Fibroblast of the aortic adventitia (primary cell): ENCODE data around the gene SHANK1. TPM values are rescaled to one million over a fixed set of nuclear protein-coding genes. Genes with fewer than 3 reads are reported as not detected.

Experiments used
- DNase-seq: peaks from one replicate; pipeline ENCODE4 v3.0.0-alpha.2; 2010; ENCODE audit warnings: low read depth
- H3K4me3 ChIP-seq: 2 replicates; pipeline ENCODE4 v1.5.1; 2011; ENCODE audit warnings: low read depth, mild to moderate bottlenecking, control low read depth, low read length, moderate library complexity
- total RNA-seq: library from RNA; depleted of rRNA; stranded (reverse); fragments of >200 nt; gene quantifications from 2 replicates; pipeline ENCODE4 v1.2.3, GENCODE V29; 2012; ENCODE audit warnings: low replicate concordance
- TF ChIP-seq, protein P1 (sequence below): IDR thresholded peaks from 2 replicates; pipeline ENCODE4 v1.5.1; 2011; ENCODE audit warnings: mild to moderate bottlenecking, low read length, control low read depth, inconsistent platforms; ENCODE audit not compliant: insufficient read depth

SHANK1 gene
- total RNA-seq, 1 donor, result 4.2 TPM

DNA sequence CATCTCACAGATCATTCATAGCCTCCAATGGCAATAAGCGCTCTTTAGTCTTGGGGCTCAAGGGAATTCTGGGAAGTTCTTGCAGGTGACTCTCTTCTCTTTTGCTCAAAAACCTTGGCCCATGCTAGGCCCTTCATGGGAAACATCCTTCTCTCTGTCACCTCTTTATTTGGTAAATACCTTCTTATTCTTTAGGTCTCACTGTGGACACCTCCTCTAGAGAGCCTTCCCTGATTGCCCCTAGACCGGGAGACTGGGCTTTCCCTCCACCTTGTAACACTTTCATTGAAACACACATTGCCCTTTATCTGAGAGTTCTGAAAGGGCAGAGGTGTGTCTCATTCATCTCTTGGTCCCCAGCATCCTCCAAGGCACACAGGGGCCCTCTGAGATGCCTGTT, 68.4 kb downstream of the SHANK1 start:
- no peak for DNase-seq
- no peak overlapping the region for H3K4me3 ChIP-seq
- TF ChIP-seq, protein P1, sequence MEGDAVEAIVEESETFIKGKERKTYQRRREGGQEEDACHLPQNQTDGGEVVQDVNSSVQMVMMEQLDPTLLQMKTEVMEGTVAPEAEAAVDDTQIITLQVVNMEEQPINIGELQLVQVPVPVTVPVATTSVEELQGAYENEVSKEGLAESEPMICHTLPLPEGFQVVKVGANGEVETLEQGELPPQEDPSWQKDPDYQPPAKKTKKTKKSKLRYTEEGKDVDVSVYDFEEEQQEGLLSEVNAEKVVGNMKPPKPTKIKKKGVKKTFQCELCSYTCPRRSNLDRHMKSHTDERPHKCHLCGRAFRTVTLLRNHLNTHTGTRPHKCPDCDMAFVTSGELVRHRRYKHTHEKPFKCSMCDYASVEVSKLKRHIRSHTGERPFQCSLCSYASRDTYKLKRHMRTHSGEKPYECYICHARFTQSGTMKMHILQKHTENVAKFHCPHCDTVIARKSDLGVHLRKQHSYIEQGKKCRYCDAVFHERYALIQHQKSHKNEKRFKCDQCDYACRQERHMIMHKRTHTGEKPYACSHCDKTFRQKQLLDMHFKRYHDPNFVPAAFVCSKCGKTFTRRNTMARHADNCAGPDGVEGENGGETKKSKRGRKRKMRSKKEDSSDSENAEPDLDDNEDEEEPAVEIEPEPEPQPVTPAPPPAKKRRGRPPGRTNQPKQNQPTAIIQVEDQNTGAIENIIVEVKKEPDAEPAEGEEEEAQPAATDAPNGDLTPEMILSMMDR, result no peak

DNA sequence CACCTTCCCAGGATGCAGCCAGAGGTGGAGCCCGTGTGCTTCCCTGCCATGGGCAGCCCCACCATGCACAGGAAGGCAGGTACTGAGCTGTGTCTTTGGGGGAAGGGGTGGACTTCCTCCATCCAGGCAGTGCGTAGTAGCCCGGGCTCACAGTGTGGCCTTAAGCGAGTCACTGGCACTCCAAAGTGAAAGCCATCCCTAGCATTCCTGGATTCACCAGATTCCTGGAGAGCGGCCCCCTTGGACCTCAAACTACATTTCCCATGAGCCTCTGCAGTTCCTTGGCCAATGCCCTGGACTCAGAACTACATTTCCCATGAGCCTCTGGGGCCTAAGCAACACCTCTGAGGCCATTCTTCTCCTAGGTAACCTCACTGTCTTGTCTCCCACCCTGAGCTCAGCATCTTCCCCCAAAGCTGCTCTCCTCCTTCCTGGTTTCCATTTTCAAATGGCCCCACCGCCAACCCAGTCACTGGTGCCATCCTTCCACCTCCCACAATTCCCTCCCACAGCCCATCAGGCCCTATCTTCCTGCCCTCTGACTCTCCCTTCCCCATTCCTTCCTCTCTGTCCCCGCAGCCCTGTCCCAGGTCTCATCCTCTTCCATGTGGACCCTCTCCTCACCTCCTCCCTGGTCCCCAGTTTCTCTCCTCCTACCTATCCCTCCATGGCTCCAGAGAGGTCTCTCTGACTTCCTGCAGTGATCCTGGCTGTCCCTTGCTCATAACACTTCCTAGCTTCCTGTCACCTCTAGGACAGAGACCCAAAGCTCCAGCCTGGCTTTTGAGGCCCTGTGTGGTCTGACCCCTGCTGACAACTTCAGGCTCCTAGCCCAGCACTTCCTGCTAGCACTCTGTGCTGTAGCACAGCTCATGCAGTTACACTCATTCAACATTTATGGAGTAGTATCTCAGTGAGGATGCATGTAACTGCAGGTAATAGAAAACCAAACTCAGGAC, 69.9 kb downstream of the SHANK1 start, which contains the start of gene C19orf81:
C19orf81 (plus strand) TSS at position 13 of the 959 bp plus-strand sequence; CDS start at position 13, 0 bp downstream.
- H3K4me3 ChIP-seq, result no peak within 1 kb of the TSS
- no peak for DNase-seq
- TF ChIP-seq, protein P1, result no peak

DNA sequence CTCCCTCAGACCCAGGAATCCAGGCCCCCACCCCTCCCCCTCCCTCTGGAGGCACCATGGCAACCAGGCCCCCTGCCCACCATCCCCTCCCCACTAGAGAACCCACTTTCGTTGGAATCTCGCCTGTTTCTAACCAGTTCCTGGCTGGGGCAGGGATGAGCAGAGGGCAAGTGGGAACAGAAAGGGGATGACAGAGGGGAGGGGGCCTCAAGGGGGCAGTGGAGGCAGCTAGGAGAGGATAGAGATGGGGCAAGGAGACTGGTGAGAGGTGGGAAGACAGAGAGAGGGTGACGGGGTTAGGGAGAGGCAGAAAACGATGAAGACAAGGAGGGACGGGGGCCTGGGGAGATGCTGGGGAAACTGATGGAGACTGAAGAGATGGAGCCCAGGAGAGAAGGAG, 70.9 kb downstream of the SHANK1 start:
- TF ChIP-seq, protein P1, result no peak
- no peak overlapping the region for H3K4me3 ChIP-seq

DNA sequence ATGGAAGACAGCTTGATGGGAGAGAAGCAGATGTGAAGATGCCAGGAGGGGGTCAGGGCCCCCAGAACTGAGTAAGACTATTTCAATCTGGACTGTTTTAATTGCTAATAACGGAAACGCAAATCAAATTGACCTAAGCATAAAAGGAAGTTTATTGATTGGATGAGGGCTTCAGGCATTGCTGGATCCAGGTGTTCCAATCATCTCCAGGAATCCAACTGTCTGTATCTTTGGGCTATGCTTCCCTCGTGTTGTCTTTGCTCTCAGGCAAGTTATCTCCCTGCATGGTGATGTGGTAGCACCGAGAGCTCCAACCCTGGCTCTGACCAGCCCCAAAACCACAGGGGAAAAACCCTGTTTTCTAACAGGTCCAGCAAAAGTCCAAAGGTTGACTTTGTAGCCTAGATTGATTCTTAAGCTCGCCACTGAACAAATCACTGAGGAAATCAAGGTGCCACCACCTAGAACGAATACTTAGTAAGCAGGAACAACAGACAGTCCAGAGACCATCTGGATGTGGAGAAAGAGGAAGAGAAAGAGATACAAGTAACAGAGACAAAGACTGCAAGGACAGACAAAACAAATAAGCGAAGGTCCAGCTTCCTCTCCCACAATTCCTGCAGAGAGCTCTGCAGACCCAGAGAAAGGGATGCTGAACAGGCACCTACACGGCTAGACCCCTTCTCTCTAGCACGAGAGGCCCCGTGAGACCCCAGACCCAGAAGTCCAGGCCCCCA, 71.6 kb downstream of the SHANK1 start:
- no peak for DNase-seq
- H3K4me3 ChIP-seq, result no peak overlapping the region
- TF ChIP-seq, protein P1, result no peak

More for the DNA sequence above, 70.9 kb downstream of the SHANK1 start:
- no peak for DNase-seq

DNA sequence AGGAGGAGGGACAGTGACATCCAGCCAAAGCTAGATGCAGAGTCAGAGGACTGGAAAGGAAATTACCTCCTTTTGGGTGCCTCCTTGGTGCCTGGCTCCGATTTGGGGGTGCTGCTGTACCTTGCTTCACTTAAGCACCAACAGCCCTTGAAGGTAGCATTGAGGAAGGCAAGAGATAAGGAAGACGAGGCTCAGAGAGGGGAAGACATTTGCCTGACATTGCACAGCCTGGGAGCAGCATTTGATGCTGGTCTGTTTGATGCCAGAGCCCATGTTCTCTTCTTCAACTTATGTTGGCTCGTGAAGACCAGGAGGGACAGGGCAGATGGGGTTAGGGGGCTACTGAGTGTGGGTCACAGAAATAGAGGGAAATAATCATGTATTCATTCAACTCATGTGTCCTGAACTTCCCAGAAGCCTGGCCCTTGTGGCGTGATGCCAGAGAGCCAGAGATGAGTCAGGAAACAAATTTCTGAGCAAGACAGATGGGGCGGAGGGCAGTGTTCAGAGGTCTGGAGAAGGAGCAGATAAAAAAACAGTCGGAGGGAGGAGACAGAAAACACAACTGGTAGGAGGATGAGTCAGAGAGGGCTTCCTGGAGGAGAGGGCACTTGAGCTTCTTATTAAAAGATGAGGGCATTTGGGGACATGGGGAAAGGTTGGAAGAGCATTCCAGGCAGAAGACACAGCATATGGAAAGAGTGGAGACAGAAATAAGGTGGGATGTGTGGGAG, 73.4 kb downstream of the SHANK1 start:
- DNase-seq, result peak; percentile 45
- TF ChIP-seq, protein P1, result no peak
- no peak overlapping the region for H3K4me3 ChIP-seq

DNA sequence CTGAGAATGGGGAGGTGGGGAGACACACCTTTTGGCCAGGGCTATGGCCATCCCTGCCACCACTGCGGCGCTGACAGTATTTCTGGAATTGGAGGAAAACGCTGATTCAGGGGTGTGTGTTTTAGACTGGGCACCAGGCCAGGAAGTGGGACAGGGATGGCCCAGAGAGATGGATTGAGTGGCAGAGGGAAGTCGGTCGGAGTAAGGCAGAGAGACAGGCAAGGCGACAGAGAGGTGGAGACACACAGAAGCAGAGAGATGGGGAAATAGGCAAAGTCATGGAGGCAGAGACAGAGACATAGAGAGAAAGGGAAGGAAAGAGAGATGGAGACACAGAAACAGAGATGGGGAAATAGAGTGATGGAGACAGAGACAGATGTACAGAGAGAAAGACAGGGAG, 74.5 kb downstream of the SHANK1 start:
- no peak overlapping the region for H3K4me3 ChIP-seq
- TF ChIP-seq, protein P1, result no peak
- DNase-seq, result no peak
